Spinal cord (tissue), 10 donors: Measurements from ENCODE around the gene MACROD2. TPM values are rescaled to one million over a fixed set of nuclear protein-coding genes. Genes with fewer than 3 reads are reported as not detected.
A peak's percentile ranks its signal among the peaks of the same experiment; 100 is the strongest.

Experiments
- DNase-seq, 6 donors: peaks; one replicate each; pipeline versions ENCODE4 v3.0.0 to v3.0.0-alpha.2; 2013 to 2015; ENCODE audit warnings: low spot score in 6 of 6, low read depth in 4 of 6
- H3K27ac ChIP-seq: one replicate; pipeline ENCODE4 v1.5.1; 2013; ENCODE audit warnings: low read depth, low read length, control low read depth
- H3K27me3 ChIP-seq: one replicate; pipeline ENCODE4 v1.6.1; 2013; ENCODE audit warnings: low read length; ENCODE audit not compliant: control insufficient read depth, insufficient read depth
- H3K36me3 ChIP-seq: one replicate; pipeline ENCODE4 v1.6.1; 2013; ENCODE audit warnings: low read length; ENCODE audit not compliant: control insufficient read depth, insufficient read depth
- H3K4me1 ChIP-seq: one replicate; pipeline ENCODE4 v1.6.1; 2013; ENCODE audit warnings: low read length; ENCODE audit not compliant: control insufficient read depth, insufficient read depth
- H3K4me3 ChIP-seq: one replicate; pipeline ENCODE4 v1.5.1; 2013; ENCODE audit warnings: low read depth, low read length, control low read depth
- H3K9me3 ChIP-seq: one replicate; pipeline ENCODE4 v1.6.1; 2013; ENCODE audit warnings: low read length; ENCODE audit not compliant: control insufficient read depth, insufficient read depth
- WGBS: methylation state at CpG from one replicate; pipeline ENCODE4 v1.1.5; 2013; ENCODE audit warnings: missing lambda C conversion rate; ENCODE audit not compliant: insufficient coverage; 5-methylcytosine and 5-hydroxymethylcytosine counted together
- polyA plus RNA-seq, 2 donors: library from polyadenylated mRNA; unstranded; fragments of 120-200 nt; gene quantifications; one replicate each; pipeline ENCODE4 v1.2.1, GENCODE V29; 2013; ENCODE audit not compliant: insufficient read length in 2 of 2
- total RNA-seq, 2 donors: library from RNA; depleted of rRNA in 1 of 2; stranded (reverse); fragments of 120-200 nt in 1 of 2; fragments of >200 nt in 1 of 2; gene quantifications; one replicate each; pipeline versions ENCODE4 v1.2.3 to v1.2.4, GENCODE V29; 2013 to 2014
- donor health status: healthy.

The MACROD2 gene
- total and polyA plus RNA-seq, 4 donors, result 16.2 to 34.0 (median 23.6) TPM

- H3K36me3 ChIP-seq, result no peaks in the 10 kb centered on the region
- H3K27me3 ChIP-seq, result no peaks in the 10 kb centered on the region
- no peaks in the 10 kb centered on the region for H3K4me1 ChIP-seq
- H3K27ac ChIP-seq, result no peak overlapping the region
- H3K9me3 ChIP-seq, result no peaks in the 10 kb centered on the region
- no peak for DNase-seq
- H3K4me3 ChIP-seq, result no peak overlapping the region
Measured at GRCh38 chr20:14478126-14478525, 482.8 kb downstream of the MACROD2 start.

DNA sequence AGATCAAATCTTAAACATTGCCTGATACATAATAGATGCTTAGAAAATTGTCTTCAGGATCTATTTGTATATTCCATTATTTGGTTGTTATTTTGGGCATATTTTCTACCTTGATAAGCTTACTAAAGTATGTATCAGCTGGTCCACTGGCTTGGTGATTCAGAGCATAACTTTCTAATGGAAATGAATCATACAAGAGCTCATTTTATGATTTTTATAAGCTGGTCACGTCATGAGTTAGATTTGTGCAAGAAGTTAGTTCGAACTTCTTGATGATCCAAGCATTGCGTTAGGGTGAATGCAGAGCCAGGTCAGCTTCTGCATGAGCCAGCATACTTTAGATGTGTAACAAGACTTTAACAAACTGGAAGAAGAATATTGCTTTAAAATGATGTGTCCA, 486.5 kb downstream of the MACROD2 start:
- DNase-seq, result no peak
- no peak overlapping the region for H3K27ac ChIP-seq
- 97% methylated on average over 3 of the region's 3 CpGs for WGBS
- no peaks in the 10 kb centered on the region for H3K36me3 ChIP-seq
- no peaks in the 10 kb centered on the region for H3K9me3 ChIP-seq
- H3K4me3 ChIP-seq, result no peak overlapping the region
- H3K27me3 ChIP-seq, result no peaks in the 10 kb centered on the region
- H3K4me1 ChIP-seq, result no peaks in the 10 kb centered on the region

DNA sequence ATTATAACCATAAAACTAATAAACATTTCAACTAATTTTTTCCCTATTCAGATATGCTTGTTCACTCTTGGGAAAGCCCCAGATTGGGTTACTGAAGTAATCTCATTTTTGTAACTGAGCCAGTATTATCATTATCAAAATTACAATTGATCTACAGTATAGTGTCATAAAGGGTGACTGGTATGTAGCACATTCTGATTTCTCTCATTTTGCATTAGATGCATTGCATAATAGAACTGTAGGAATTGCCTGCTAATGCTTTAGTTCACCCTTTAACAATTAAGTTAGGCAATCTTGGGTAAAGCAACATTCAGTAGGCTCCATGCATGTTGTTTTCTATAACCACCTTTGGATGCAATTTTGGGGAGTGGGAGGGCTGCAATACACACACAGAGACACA, 492.9 kb downstream of the MACROD2 start:
- H3K4me1 ChIP-seq, result no peaks in the 10 kb centered on the region
- DNase-seq, result no peak
- no peak overlapping the region for H3K27ac ChIP-seq
- H3K4me3 ChIP-seq, result no peak overlapping the region
- H3K9me3 ChIP-seq, result no peaks in the 10 kb centered on the region
- H3K27me3 ChIP-seq, result no peaks in the 10 kb centered on the region
- H3K36me3 ChIP-seq, result no peaks in the 10 kb centered on the region

DNA sequence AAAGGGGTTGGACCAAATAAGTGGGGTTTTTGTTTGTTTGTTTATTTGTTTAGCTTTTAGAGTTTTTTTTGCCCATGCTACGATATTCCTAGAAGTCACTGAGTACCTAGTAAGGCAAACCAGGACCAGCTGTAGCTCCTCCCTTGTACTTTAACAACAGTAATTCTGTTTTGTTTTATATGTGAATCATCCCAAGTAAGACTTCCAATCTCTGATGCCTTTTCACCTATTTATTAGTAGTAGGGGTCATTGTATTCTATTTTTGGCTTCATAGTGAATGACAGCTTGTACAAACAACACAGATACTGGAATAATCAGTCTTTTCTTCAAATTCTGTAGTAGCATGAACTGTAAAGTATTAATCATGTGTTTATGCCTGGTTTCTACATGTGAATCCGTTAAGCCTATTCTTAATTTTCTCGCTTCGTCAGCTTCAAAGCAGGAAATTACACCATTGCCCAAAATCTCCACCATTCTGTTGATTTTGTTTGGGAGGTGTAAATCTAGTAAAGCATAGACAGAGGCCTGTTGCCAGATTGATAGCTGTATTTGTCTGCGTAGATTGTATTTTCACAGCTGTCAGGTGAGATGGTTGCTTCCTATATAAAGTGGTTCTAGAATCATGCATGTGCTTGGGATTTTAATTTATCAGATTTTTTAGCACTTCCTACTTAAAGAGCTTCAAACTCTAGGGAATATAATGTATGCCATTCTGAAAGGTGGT, 493.6 kb downstream of the MACROD2 start:
- H3K4me3 ChIP-seq, result no peak overlapping the region
- no peaks in the 10 kb centered on the region for H3K9me3 ChIP-seq
- H3K36me3 ChIP-seq, result no peaks in the 10 kb centered on the region
- DNase-seq, result no peak
- no peak overlapping the region for H3K27ac ChIP-seq
- no peaks in the 10 kb centered on the region for H3K4me1 ChIP-seq
- no CpG with 5 or more reads among the region's 5 CpGs for WGBS
- no peaks in the 10 kb centered on the region for H3K27me3 ChIP-seq

DNA sequence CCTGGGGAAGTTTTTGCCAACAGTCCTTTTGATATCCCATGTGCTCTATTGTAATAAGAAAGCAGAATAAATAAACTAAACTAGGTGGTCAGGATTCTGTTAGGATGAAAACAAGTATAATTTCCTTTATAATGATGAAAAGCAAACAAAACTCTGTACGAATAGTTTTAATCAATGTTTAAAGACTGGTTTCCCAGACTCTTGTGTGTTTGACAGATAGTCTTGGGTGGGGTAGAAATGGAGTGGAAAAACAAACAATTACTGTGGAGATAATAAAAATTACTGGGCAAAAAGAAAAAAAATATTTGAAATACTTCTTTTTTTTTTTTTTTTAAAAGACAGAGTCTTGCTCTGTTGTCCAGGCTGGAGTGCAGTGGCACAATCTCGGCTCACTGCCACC, 494.2 kb downstream of the MACROD2 start:
- Histone ChIP-seq H3K4me3 (no peak overlapping the region), H3K27me3 (no peaks in the 10 kb centered on the region), H3K27ac (no peak overlapping the region), H3K4me1 (no peaks in the 10 kb centered on the region), H3K36me3 (no peaks in the 10 kb centered on the region), H3K9me3 (no peaks in the 10 kb centered on the region)
- DNase-seq, result no peak
- 100% methylated on average over 1 of the region's 2 CpGs for WGBS

DNA sequence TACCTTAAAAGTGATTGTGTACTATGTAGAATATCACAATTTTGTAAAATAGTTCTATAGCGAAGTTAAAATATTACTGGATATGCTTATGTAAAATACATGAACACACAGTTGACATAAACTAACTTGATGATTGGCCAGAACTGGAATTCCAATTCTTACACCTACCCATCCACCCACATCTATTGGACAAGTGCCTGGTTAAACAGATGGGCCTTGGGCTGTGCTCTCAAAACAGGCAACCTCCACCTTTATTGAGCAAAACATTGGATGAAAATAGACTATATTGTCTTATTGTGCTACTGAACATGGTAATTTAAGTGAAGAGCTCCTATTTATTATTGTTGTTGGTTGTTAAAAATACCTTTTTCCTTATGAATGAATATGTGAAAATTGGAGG, 496.1 kb downstream of the MACROD2 start:
- Histone ChIP-seq H3K27ac (no peak overlapping the region), H3K27me3 (no peaks in the 10 kb centered on the region), H3K4me1 (no peaks in the 10 kb centered on the region), H3K36me3 (no peaks in the 10 kb centered on the region), H3K4me3 (no peak overlapping the region), H3K9me3 (peaks cover 1% of the 10 kb centered on the region)
- no peak for DNase-seq
- WGBS, result no CpG with 5 or more reads among the region's 1 CpG

GRCh38 chr20:14493408-14493807, 498.1 kb downstream of the MACROD2 start:
- no peaks in the 10 kb centered on the region for H3K36me3 ChIP-seq
- no peak for DNase-seq
- WGBS, result no CpG with 5 or more reads among the region's 1 CpG

DNA sequence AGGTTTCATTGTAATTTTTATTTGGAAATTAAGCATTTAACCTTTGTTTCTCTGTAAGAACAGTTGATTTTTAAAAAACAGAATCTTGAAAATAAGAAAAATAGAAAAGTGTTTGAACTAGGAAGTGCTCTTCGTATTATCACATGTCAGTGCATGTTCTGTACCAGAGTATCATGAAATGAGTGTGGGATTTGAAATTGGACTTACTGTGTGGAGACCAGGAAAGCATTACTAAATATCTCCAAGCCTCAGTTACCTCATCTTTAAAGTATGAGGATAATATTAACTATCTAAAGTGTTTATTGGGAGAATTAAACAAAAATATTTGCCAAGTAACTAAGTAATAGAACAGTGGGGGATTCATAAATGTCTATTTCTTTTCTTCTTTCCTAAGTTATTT, 499.0 kb downstream of the MACROD2 start:
- H3K4me1 ChIP-seq, result peaks cover 8% of the 10 kb centered on the region
- H3K27ac ChIP-seq, result no peak overlapping the region
- no CpG with 5 or more reads among the region's 1 CpG for WGBS
- no peaks in the 10 kb centered on the region for H3K36me3 ChIP-seq
- DNase-seq, result no peak
- H3K9me3 ChIP-seq, result peaks cover 1% of the 10 kb centered on the region
- no peaks in the 10 kb centered on the region for H3K27me3 ChIP-seq
- H3K4me3 ChIP-seq, result no peak overlapping the region

More at GRCh38 chr20:14493408-14493807, 498.1 kb downstream of the MACROD2 start:
- H3K27ac ChIP-seq, result no peak overlapping the region
- no peaks in the 10 kb centered on the region for H3K27me3 ChIP-seq
- H3K4me3 ChIP-seq, result no peak overlapping the region
- H3K9me3 ChIP-seq, result peaks cover 1% of the 10 kb centered on the region
- no peaks in the 10 kb centered on the region for H3K4me1 ChIP-seq

DNA sequence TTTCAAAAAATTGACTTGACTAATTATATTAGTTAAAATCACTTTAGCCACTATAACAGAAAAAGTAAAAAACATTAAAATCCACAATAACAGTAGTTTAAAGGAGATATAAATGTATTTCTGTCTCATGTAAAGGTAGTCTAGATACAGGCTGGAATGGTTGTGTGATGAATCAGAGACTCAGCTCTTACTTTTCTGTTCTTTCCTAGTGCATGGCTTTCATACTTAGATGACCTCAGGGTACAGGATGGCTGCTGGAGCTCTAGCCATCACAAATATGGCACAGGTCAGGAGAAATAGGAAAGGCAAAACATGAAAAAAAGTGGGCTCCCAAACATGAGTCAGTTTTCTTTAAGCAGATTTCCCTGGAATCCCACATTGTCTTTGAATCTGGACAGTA, 499.8 kb downstream of the MACROD2 start:
- no peak overlapping the region for H3K4me3 ChIP-seq
- peaks cover 10% of the 10 kb centered on the region for H3K4me1 ChIP-seq
- H3K27ac ChIP-seq, result no peak overlapping the region
- no peak for DNase-seq
- no peaks in the 10 kb centered on the region for H3K36me3 ChIP-seq
- H3K27me3 ChIP-seq, result no peaks in the 10 kb centered on the region
- H3K9me3 ChIP-seq, result peaks cover 1% of the 10 kb centered on the region

DNA sequence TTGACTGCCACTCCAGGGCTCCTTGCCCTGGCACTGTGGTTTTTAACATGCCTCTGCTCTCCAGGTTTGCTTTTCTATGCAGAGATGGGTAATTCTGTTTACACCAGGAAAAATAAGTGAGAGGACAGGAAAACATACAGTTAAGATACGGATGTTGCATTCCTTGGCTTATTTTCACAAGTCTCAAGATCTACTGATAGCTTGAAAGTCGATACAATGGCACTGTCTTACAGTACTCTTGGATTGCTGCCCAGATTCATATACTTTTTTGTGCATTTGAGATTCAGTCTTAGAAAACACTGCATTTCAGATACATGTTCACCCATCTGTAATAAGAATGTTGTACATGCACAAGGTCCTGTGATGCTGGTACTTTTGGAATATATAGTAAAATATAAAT, 501.7 kb downstream of the MACROD2 start:
- Histone ChIP-seq H3K4me1 (peaks cover 10% of the 10 kb centered on the region), H3K27me3 (no peaks in the 10 kb centered on the region), H3K36me3 (no peaks in the 10 kb centered on the region), H3K9me3 (peaks cover 1% of the 10 kb centered on the region), H3K4me3 (no peak overlapping the region), H3K27ac (no peak overlapping the region)
- peak in 1 of 6 donors; percentile 38 for DNase-seq
- WGBS, result 67% methylated on average over 1 of the region's 2 CpGs
